HepG2 (cell line): ENCODE data around the gene PREP. TPM values are rescaled to one million over a fixed set of nuclear protein-coding genes. Genes with fewer than 3 reads are reported as not detected.

Experiments
- ATAC-seq: fragments of 200-7000 bp; cut with Tn5 transposase; 3 replicates; pipeline ENCODE4 v1.9.1; 2020; ENCODE audit warnings: mild to moderate bottlenecking, moderate library complexity
- BruUV-seq: library from RNA; stranded (reverse); fragments of 400-500 nt; replicated peaks from 2 replicates; lab custom pipeline; 2021; lab: Mats Ljungman, UMichigan
- CTCF ChIA-PET: fragments of 300-600 bp; formaldehyde crosslinking; extraction: SDS; loops from one replicate; lab custom pipeline; 2021; ENCODE audit warnings: low total read pairs, inconsistent platforms, low intra/inter-chr PET ratio; lab: Yijun Ruan, JAX
- POLR2A ChIA-PET: fragments of 350-600 bp; sonication (Branson Sonifier 250); formaldehyde crosslinking; loops from one replicate; lab custom pipeline; 2020; ENCODE audit warnings: antibody characterized with exemption, inconsistent platforms; lab: Yijun Ruan, JAX
- DNase-seq: peaks from one replicate; pipeline ENCODE4 v3.0.0-alpha.2; 2015; ENCODE audit warnings: low spot score
- FAIRE-seq: peaks from 3 replicates; lab custom pipeline; 2011; peaks lifted over from hg19 to GRCh38; lab: Jason Lieb, UNC
- H2AFZ ChIP-seq: one replicate; pipeline ENCODE4 v1.6.1; 2011; ENCODE audit warnings: low read length, inconsistent platforms
- H3K27ac ChIP-seq: fragments of 300-600 bp; 3 replicates; pipeline ENCODE4 v1.8.0; 2011; ENCODE audit warnings: mixed run types, mild to moderate bottlenecking, mixed read lengths, low read length, inconsistent platforms; ENCODE audit not compliant: insufficient read depth; ENCODE audit errors: extremely low read length
- H3K27me3 ChIP-seq, 2 experiments: fragments of 200-600 bp in 1 of 2; 2 replicates in 1 of 2; 3 replicates in 1 of 2; pipeline versions ENCODE4 v1.6.0 to v1.8.0; 2011; ENCODE audit warnings: low read length in 2 of 2, mild to moderate bottlenecking in 2 of 2, moderate library complexity in 2 of 2, inconsistent platforms in 1 of 2; ENCODE audit not compliant: insufficient read depth in 2 of 2, control insufficient read depth in 1 of 2
- H3K36me3 ChIP-seq, 2 experiments: fragments of 200-600 bp in 1 of 2; replicated peaks in 1 of 2; 2 replicates in 1 of 2; 3 replicates in 1 of 2; pipeline versions ENCODE4 v1.5.1 to v1.8.0; 2011; ENCODE audit warnings: low read length in 2 of 2, inconsistent platforms in 1 of 2; ENCODE audit not compliant: insufficient read depth in 2 of 2, control insufficient read depth in 1 of 2
- H3K4me1 ChIP-seq: 2 replicates; pipeline ENCODE4 v1.5.1; 2012; ENCODE audit warnings: low read length, inconsistent platforms; ENCODE audit not compliant: insufficient read depth
- H3K4me2 ChIP-seq: 2 replicates; pipeline ENCODE4 v1.6.0; 2011; ENCODE audit warnings: low read depth, low read length, inconsistent platforms
- H3K4me3 ChIP-seq, 3 experiments: fragments of 200-600 bp in 1 of 3; sonication (generic), shearing (Covaris generic) in 1 of 3; replicated peaks in 1 of 3; 2 replicates each; pipeline ENCODE4 v1.5.1; 2011 to 2016; ENCODE audit warnings: low read length in 3 of 3, inconsistent platforms in 2 of 3, low read depth in 2 of 3, mild to moderate bottlenecking in 2 of 3, control low read depth in 1 of 3, mixed read lengths in 1 of 3; ENCODE audit not compliant: insufficient read depth in 1 of 3
- H3K79me2 ChIP-seq: one replicate; pipeline ENCODE4 v1.6.1; 2011; ENCODE audit warnings: low read length, inconsistent platforms; ENCODE audit not compliant: insufficient read depth
- H3K9ac ChIP-seq: 2 replicates; pipeline ENCODE4 v1.6.0; 2011; ENCODE audit warnings: mild to moderate bottlenecking, low read depth, low read length, inconsistent platforms; ENCODE audit not compliant: insufficient read depth
- H3K9me3 ChIP-seq: 2 replicates; pipeline ENCODE4 v1.5.1; 2012; ENCODE audit warnings: mild to moderate bottlenecking, low read length
- H4K20me1 ChIP-seq: 2 replicates; pipeline ENCODE4 v1.6.0; 2011; ENCODE audit warnings: inconsistent platforms, mild to moderate bottlenecking, low read length, moderate library complexity; ENCODE audit not compliant: insufficient read depth
- CAMTA2 ChIP-seq: sonication (generic); formaldehyde crosslinking; IDR thresholded peaks from 2 replicates; pipeline ENCODE4 v1.4.0; 2020; ENCODE audit warnings: mild to moderate bottlenecking, missing genetic modification reagents, borderline replicate concordance
- CCDC6 ChIP-seq: sonication (generic); formaldehyde crosslinking; IDR thresholded peaks from 2 replicates; pipeline ENCODE4 v1.8.1; 2022; ENCODE audit warnings: mild to moderate bottlenecking, missing genetic modification reagents, moderate library complexity
- CEBPB ChIP-seq: IDR thresholded peaks from 2 replicates; pipeline ENCODE4 v1.6.1; 2011; ENCODE audit warnings: low read depth, low read length, improper control_type of control experiment, borderline replicate concordance
- ISX ChIP-seq: sonication (generic); formaldehyde crosslinking; conservative IDR thresholded peaks from 2 replicates; pipeline ENCODE4 v1.5.0; 2020; ENCODE audit warnings: missing genetic modification reagents
- KDM6A ChIP-seq: IDR thresholded peaks from 2 replicates; pipeline ENCODE4 v1.6.1; 2016; ENCODE audit warnings: low read depth
- PAWR ChIP-seq: sonication (generic); formaldehyde crosslinking; IDR thresholded peaks from 2 replicates; pipeline ENCODE4 v1.4.0; 2020; ENCODE audit warnings: missing genetic modification reagents, mild to moderate bottlenecking, borderline replicate concordance
- RCOR2 ChIP-seq: IDR thresholded peaks from 2 replicates; pipeline ENCODE4 v1.6.1; 2016; ENCODE audit warnings: missing biosample characterization, missing genetic modification reagents
- SMAD9 ChIP-seq: sonication (generic); formaldehyde crosslinking; IDR thresholded peaks from 2 replicates; pipeline ENCODE4 v1.5.1; 2020; ENCODE audit warnings: mild to moderate bottlenecking, missing genetic modification reagents
- SOX13 ChIP-seq, 3 experiments: fragments of 450-650 bp in 1 of 3; sonication (generic) in 1 of 3; formaldehyde crosslinking in 1 of 3; IDR thresholded peaks in 2 of 3; conservative IDR thresholded peaks in 1 of 3; 2 replicates each; pipeline versions ENCODE4 v1.5.0 to v1.6.1; 2016 to 2020; ENCODE audit warnings: antibody characterized with exemption in 1 of 3, mild to moderate bottlenecking in 1 of 3, missing compliant biosample characterization in 1 of 3, missing genetic modification reagents in 1 of 3, moderate library complexity in 1 of 3
- SOX5 ChIP-seq: IDR thresholded peaks from 2 replicates; pipeline ENCODE4 v1.6.1; 2016; ENCODE audit warnings: borderline replicate concordance
- SRF ChIP-seq: IDR thresholded peaks from 2 replicates; pipeline ENCODE4 v1.6.1; 2011; ENCODE audit warnings: mild to moderate bottlenecking, low read depth, low read length, moderate library complexity
- TBX2 ChIP-seq: sonication (generic); formaldehyde crosslinking; IDR thresholded peaks from 2 replicates; pipeline ENCODE4 v1.5.0; 2020; ENCODE audit warnings: missing genetic modification reagents, mild to moderate bottlenecking, borderline replicate concordance
- WIZ ChIP-seq: sonication (generic); formaldehyde crosslinking; IDR thresholded peaks from 2 replicates; pipeline ENCODE4 v1.5.1; 2020; ENCODE audit warnings: mild to moderate bottlenecking, missing genetic modification reagents
- ZNF101 ChIP-seq: sonication (generic); formaldehyde crosslinking; IDR thresholded peaks from 2 replicates; pipeline ENCODE4 v1.4.0; 2020; ENCODE audit warnings: mild to moderate bottlenecking, low read depth, missing genetic modification reagents, borderline replicate concordance
- ZNF331 ChIP-seq: sonication (generic); formaldehyde crosslinking; IDR thresholded peaks from 2 replicates; pipeline ENCODE4 v1.4.0; 2020; ENCODE audit warnings: missing genetic modification reagents
- ZNF354B ChIP-seq: sonication (generic); formaldehyde crosslinking; IDR thresholded peaks from 2 replicates; pipeline ENCODE4 v1.8.0; 2022; ENCODE audit warnings: mild to moderate bottlenecking, missing genetic modification reagents
- ZSCAN29 ChIP-seq: sonication (generic); formaldehyde crosslinking; conservative IDR thresholded peaks from 2 replicates; pipeline ENCODE4 v1.4.0; 2020; ENCODE audit warnings: mild to moderate bottlenecking, missing genetic modification reagents
- WGBS: methylation state at CpG from one replicate; pipeline ENCODE4 v1.1.6; 2017; ENCODE audit warnings: low lambda C conversion rate; 5-methylcytosine and 5-hydroxymethylcytosine counted together
- in situ Hi-C: cut with HindIII; loops from 2 replicates; pipeline ENCODE4 v1.10.0; 2017; ENCODE audit warnings: low pct_unique_long_range_greater_than_20kb; ENCODE audit not compliant: extremely low pct_ligation_motif_present
- intact Hi-C: fragments of 100-400 bp; cut with micrococcal nuclease; formaldehyde crosslinking; loops from one replicate; pipeline ENCODE4 v1.10.0; 2022; ENCODE audit not compliant: unreplicated experiment
- polyA plus RNA-seq, 8 experiments: library from polyadenylated mRNA; depleted of rRNA in 3 of 8; stranded (reverse) in 7 of 8; unstranded in 1 of 8; fragments of >200 nt; fragmentation: Illumina TruSeq in 4 of 8; extraction: Trizol in 4 of 8; gene quantifications; 2 replicates each; pipeline versions ENCODE4 v1.2.1 to v1.2.3, GENCODE V29; 2011 to 2016; ENCODE audit warnings: low read depth in 4 of 8, missing spikeins in 1 of 8, mixed read lengths in 1 of 8; ENCODE audit not compliant: insufficient read depth in 1 of 8
- total RNA-seq, 5 experiments: library from RNA; depleted of rRNA; stranded (reverse); fragments of >200 nt; fragmentation: Illumina TruSeq; extraction: Trizol; gene quantifications; 2 replicates each; pipeline ENCODE4 v1.2.3, GENCODE V29; 2016; ENCODE audit warnings: low read depth in 1 of 5
- TF ChIP-seq, protein P1 (sequence below): sonication (generic); formaldehyde crosslinking; IDR thresholded peaks from 2 replicates; pipeline ENCODE4 v1.5.1; 2020; ENCODE audit warnings: missing genetic modification reagents, mild to moderate bottlenecking, borderline replicate concordance
- TF ChIP-seq, protein P2 (sequence below): sonication (generic); formaldehyde crosslinking; IDR thresholded peaks from 2 replicates; pipeline ENCODE4 v1.4.0; 2020; ENCODE audit warnings: missing genetic modification reagents
- TF ChIP-seq, protein P3 (sequence below): sonication (generic); formaldehyde crosslinking; IDR thresholded peaks from 2 replicates; pipeline ENCODE4 v1.5.0; 2020; ENCODE audit warnings: mild to moderate bottlenecking, low read depth, missing genetic modification reagents, borderline replicate concordance
- TF ChIP-seq, protein P4 (sequence below): IDR thresholded peaks from 2 replicates; pipeline ENCODE4 v1.6.1; 2012; ENCODE audit warnings: inconsistent platforms

The PREP gene
- total and polyA plus RNA-seq, 2 of the 13 experiments (the other 11 are each of a cell fraction or from before 2014, with no cell fraction given): 12.6 to 15.9 TPM

DNA sequence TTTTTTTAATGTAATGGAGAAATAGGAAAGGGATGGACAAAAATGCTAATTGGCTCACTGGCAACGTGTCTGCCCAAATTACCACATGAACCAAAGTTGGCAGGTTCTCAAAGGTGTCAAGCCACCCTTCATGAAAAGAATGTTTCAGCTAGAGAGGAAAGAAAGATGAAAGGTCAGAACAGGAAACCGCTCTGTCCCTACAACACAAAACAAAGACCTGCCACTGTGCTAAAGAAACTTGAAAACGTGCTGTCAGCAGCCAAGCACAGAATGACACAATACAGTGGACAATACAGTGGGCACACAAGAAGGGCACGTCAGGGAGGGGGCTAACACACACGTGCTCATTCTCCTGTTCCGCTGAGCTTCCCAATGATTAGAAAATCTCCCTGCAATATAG lies 4.9 kb downstream of the PREP start:
- intact Hi-C loops: loop anchor here (2.0 to 5.0 kb wide), 2 partner anchors 23 to 1019 kb away; no protein-coding TSS in a partner anchor
- H2AFZ ChIP-seq: no peak overlapping the region
- H3K79me2 ChIP-seq: peaks cover 42% of the 10 kb centered on the region
- in situ Hi-C loops: no loop called here
- no peaks in the 10 kb centered on the region for H3K9me3 ChIP-seq
- 0 out of 3 replicates have a peak, but pooled peaks have one; percentile 9 for ATAC-seq
- no peaks in the 10 kb centered on the region for H4K20me1 ChIP-seq
- H3K27ac ChIP-seq: peak overlapping the region; percentile 19
- ChIA-PET POLR2A (no interaction called here), CTCF (no interaction called here)
- H3K9ac ChIP-seq: no peak overlapping the region; the same call in 1 of the 2 replicates
- 37% methylated on average over 6 of the region's 6 CpGs for WGBS
- peak; percentile 63 for DNase-seq
- peak overlapping the region; percentile 35 for H3K4me2 ChIP-seq
- H3K27me3 ChIP-seq: no peaks in the 10 kb centered on the region
- peaks cover 5 to 22% of the 10 kb centered on the region in 2 experiments; a peak in 3 of 5 replicates for H3K36me3 ChIP-seq
- peaks cover 45% of the 10 kb centered on the region for H3K4me1 ChIP-seq
- FAIRE-seq: peak; percentile 34
- peak overlapping the region in 1 of 3 experiments; percentile 15; a peak in 1 of 6 replicates for H3K4me3 ChIP-seq
- no TSS peak for BruUV-seq
- TF ChIP-seq ZNF354B (CRISPR knock-in tag): no peak
- TF ChIP-seq CEBPB: peak; percentile 6; the same call in 1 of the 2 replicates
- no peak for TF ChIP-seq PAWR
- no peak for TF ChIP-seq ZSCAN29 (CRISPR knock-in tag)
- TF ChIP-seq, protein P1, sequence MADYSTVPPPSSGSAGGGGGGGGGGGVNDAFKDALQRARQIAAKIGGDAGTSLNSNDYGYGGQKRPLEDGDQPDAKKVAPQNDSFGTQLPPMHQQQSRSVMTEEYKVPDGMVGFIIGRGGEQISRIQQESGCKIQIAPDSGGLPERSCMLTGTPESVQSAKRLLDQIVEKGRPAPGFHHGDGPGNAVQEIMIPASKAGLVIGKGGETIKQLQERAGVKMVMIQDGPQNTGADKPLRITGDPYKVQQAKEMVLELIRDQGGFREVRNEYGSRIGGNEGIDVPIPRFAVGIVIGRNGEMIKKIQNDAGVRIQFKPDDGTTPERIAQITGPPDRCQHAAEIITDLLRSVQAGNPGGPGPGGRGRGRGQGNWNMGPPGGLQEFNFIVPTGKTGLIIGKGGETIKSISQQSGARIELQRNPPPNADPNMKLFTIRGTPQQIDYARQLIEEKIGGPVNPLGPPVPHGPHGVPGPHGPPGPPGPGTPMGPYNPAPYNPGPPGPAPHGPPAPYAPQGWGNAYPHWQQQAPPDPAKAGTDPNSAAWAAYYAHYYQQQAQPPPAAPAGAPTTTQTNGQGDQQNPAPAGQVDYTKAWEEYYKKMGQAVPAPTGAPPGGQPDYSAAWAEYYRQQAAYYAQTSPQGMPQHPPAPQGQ (CRISPR knock-in tag): no peak
- TF ChIP-seq, protein P2, sequence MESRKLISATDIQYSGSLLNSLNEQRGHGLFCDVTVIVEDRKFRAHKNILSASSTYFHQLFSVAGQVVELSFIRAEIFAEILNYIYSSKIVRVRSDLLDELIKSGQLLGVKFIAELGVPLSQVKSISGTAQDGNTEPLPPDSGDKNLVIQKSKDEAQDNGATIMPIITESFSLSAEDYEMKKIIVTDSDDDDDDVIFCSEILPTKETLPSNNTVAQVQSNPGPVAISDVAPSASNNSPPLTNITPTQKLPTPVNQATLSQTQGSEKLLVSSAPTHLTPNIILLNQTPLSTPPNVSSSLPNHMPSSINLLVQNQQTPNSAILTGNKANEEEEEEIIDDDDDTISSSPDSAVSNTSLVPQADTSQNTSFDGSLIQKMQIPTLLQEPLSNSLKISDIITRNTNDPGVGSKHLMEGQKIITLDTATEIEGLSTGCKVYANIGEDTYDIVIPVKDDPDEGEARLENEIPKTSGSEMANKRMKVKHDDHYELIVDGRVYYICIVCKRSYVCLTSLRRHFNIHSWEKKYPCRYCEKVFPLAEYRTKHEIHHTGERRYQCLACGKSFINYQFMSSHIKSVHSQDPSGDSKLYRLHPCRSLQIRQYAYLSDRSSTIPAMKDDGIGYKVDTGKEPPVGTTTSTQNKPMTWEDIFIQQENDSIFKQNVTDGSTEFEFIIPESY (CRISPR knock-in tag): peak; percentile 50; the same call in 1 of the 2 replicates
- TF ChIP-seq KDM6A: no peak
- peak; percentile 92 for TF ChIP-seq SOX13 (IDR thresholded peaks at IDR 0.05)
- TF ChIP-seq SOX13 (CRISPR knock-in tag; conservative IDR thresholded peaks at IDR 0.05 in 1 of 2, IDR thresholded peaks at IDR 0.05 in 1 of 2): peak in 1 of 2 experiments; percentile 94; a peak in 2 of 4 replicates
- no peak for TF ChIP-seq ZNF101
- TF ChIP-seq, protein P3, sequence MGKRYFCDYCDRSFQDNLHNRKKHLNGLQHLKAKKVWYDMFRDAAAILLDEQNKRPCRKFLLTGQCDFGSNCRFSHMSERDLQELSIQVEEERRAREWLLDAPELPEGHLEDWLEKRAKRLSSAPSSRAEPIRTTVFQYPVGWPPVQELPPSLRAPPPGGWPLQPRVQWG: no peak
- TF ChIP-seq, protein P4, sequence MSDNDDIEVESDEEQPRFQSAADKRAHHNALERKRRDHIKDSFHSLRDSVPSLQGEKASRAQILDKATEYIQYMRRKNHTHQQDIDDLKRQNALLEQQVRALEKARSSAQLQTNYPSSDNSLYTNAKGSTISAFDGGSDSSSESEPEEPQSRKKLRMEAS: peak; percentile 56
- TF ChIP-seq SOX5: peak; percentile 97
- TF ChIP-seq SRF: no peak
- TF ChIP-seq CAMTA2 (CRISPR knock-in tag): no peak
- TF ChIP-seq TBX2 (CRISPR knock-in tag): no peak; the same call in 1 of the 2 replicates
- 0 out of 2 replicates have a peak, but pooled peaks have one; percentile 34 for TF ChIP-seq ZNF331 (CRISPR knock-in tag)
- TF ChIP-seq SMAD9 (CRISPR knock-in tag): no peak
- no peak for TF ChIP-seq CCDC6 (CRISPR knock-in tag)
- no peak for TF ChIP-seq ISX (CRISPR knock-in tag)
- TF ChIP-seq WIZ (CRISPR knock-in tag): no peak
- TF ChIP-seq RCOR2 (CRISPR knock-in tag): 0 out of 2 replicates have a peak, but pooled peaks have one; percentile 34
